ENCODE measurements around the gene FMNL1. TPM values are rescaled to one million over a fixed set of nuclear protein-coding genes. Genes with fewer than 3 reads are reported as not detected.

The FMNL1 gene
- total RNA-seq, 1 donor from 2014 or later: 2.8 TPM

DNA sequence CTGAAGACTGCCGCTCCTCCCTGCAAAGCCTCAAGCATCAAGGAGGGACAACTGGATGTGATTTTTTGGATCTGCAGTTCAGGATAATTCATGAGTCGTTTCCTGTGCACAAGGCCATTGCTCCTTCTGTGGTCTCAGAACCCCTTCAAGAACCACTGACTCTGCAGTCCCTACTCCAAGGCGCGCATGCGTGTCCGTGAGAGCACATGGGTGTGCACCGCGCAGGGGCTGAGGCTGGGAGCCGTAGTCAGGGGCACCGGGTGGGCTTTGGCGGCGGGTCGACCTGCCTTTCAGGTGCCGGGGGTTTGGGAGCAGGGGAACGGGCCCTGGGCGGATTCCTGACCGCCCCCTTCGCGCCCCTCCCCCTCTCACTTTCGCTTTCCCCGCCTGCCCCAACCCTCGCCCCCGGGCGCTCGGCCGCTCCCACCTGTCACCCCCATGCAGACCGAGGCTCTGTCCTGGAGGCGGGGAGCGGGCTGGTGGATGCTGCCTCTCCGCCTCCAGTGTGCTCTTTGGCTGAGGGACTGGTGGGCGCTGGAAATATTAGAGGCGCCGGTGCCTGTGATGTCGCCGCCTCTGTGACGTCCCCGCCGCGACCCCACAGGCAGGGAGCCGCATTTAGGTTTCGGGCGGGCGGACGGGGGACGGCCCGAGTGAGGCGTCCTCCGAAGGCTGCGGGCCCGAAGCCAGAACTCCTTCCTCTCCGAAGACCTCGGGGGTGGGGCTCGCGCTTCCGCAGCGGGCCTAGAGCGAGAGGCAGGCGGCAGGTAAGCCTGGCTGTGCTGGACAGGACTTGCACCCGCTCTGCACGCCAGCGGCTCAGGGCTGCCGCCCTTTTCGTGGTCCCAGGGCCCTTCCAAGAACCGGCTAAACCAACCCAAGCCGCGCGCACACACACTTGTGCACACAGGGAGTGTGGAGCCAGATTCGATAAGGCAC lies 40.2 kb downstream of the FMNL1 start, which contains the start of gene SPATA32:
Gene SPATA32 (minus strand): TSS at position 518 of the 939 bp plus-strand sequence. CDS start 78 bp downstream, at position 440.
- Mint-ChIP-seq H3K4me3 (ENCODE audit: unreplicated experiment) (no peak within 1 kb of the TSS), H3K27me3 (ENCODE audit: unreplicated experiment) (no peaks in the 10 kb centered on the region), H3K9me3 (ENCODE audit: unreplicated experiment) (no peaks in the 10 kb centered on the region), H3K36me3 (ENCODE audit: unreplicated experiment) (peaks cover 17% of the 10 kb centered on the region), H3K27ac (ENCODE audit: unreplicated experiment) (no peak within 1 kb of the TSS), H3K4me1 (ENCODE audit: unreplicated experiment) (peaks cover 7% of the 10 kb centered on the region)
- DNase-seq (ENCODE audit: extremely low spot score, unreplicated experiment): no peak
- TF ChIP-seq, protein P1, sequence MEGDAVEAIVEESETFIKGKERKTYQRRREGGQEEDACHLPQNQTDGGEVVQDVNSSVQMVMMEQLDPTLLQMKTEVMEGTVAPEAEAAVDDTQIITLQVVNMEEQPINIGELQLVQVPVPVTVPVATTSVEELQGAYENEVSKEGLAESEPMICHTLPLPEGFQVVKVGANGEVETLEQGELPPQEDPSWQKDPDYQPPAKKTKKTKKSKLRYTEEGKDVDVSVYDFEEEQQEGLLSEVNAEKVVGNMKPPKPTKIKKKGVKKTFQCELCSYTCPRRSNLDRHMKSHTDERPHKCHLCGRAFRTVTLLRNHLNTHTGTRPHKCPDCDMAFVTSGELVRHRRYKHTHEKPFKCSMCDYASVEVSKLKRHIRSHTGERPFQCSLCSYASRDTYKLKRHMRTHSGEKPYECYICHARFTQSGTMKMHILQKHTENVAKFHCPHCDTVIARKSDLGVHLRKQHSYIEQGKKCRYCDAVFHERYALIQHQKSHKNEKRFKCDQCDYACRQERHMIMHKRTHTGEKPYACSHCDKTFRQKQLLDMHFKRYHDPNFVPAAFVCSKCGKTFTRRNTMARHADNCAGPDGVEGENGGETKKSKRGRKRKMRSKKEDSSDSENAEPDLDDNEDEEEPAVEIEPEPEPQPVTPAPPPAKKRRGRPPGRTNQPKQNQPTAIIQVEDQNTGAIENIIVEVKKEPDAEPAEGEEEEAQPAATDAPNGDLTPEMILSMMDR (IDR thresholded peaks at IDR 0.05): no peak

- H3K27ac Mint-ChIP-seq (ENCODE audit: unreplicated experiment): no peak overlapping the region
- no peaks in the 10 kb centered on the region for H3K27me3 Mint-ChIP-seq (ENCODE audit: unreplicated experiment)
- H3K4me1 Mint-ChIP-seq (ENCODE audit: unreplicated experiment): peaks cover 7% of the 10 kb centered on the region
- TF ChIP-seq, protein P1 (IDR thresholded peaks at IDR 0.05): no peak
- no peak for DNase-seq (ENCODE audit: extremely low spot score, unreplicated experiment)
- H3K4me3 Mint-ChIP-seq (ENCODE audit: unreplicated experiment): no peak overlapping the region
- H3K36me3 Mint-ChIP-seq (ENCODE audit: unreplicated experiment): peaks cover 27% of the 10 kb centered on the region
- no peaks in the 10 kb centered on the region for H3K9me3 Mint-ChIP-seq (ENCODE audit: unreplicated experiment)
Measured at GRCh38 chr17:45262516-45263476, 41.1 kb downstream of the FMNL1 start.

GRCh38 chr17:45263477-45263860 lies 41.8 kb downstream of the FMNL1 start:
- H3K9me3 Mint-ChIP-seq (ENCODE audit: unreplicated experiment): no peaks in the 10 kb centered on the region
- DNase-seq (ENCODE audit: extremely low spot score, unreplicated experiment): no peak
- peaks cover 30% of the 10 kb centered on the region for H3K36me3 Mint-ChIP-seq (ENCODE audit: unreplicated experiment)
- H3K27me3 Mint-ChIP-seq (ENCODE audit: unreplicated experiment): no peaks in the 10 kb centered on the region
- no peak overlapping the region for H3K27ac Mint-ChIP-seq (ENCODE audit: unreplicated experiment)
- TF ChIP-seq, protein P1 (IDR thresholded peaks at IDR 0.05): no peak
- H3K4me3 Mint-ChIP-seq (ENCODE audit: unreplicated experiment): no peak overlapping the region
- H3K4me1 Mint-ChIP-seq (ENCODE audit: unreplicated experiment): peaks cover 7% of the 10 kb centered on the region

- TF ChIP-seq, protein P1 (IDR thresholded peaks at IDR 0.05): no peak
- Mint-ChIP-seq H3K27ac (ENCODE audit: unreplicated experiment) (no peak overlapping the region), H3K4me1 (ENCODE audit: unreplicated experiment) (peaks cover 7% of the 10 kb centered on the region), H3K9me3 (ENCODE audit: unreplicated experiment) (no peaks in the 10 kb centered on the region), H3K36me3 (ENCODE audit: unreplicated experiment) (peaks cover 36% of the 10 kb centered on the region), H3K27me3 (ENCODE audit: unreplicated experiment) (no peaks in the 10 kb centered on the region), H3K4me3 (ENCODE audit: unreplicated experiment) (no peak overlapping the region)
- no peak for DNase-seq (ENCODE audit: extremely low spot score, unreplicated experiment)
Measured at GRCh38 chr17:45264430-45264829, 42.7 kb downstream of the FMNL1 start.
